GM19240 (cell line): ENCODE data around the gene OTOP3.

Experiments used
- DNase-seq: peaks from one replicate; pipeline ENCODE4 v3.0.0; 2011; ENCODE audit warnings: low spot score; ENCODE audit not compliant: insufficient read length

The OTOP3 gene

GRCh38 chr17:74916136-74916850 lies 19.4 kb upstream of the OTOP3 start:
- DNase-seq: no peak

GRCh38 chr17:74916851-74917199 lies 18.9 kb upstream of the OTOP3 start:
- no peak for DNase-seq

- no peak for DNase-seq
Observed at GRCh38 chr17:74917430-74917829, 18.3 kb upstream of the OTOP3 start.

GRCh38 chr17:74918906-74919305 lies 16.8 kb upstream of the OTOP3 start:
- DNase-seq: no peak

GRCh38 chr17:74919440-74920305 lies 16.0 kb upstream of the OTOP3 start:
- DNase-seq: no peak

- DNase-seq: no peak
Observed at GRCh38 chr17:74920306-74920620, 15.4 kb upstream of the OTOP3 start.

GRCh38 chr17:74920642-74921025 lies 15.1 kb upstream of the OTOP3 start:
- no peak for DNase-seq

GRCh38 chr17:74921026-74921681 lies 14.5 kb upstream of the OTOP3 start:
- DNase-seq: no peak

GRCh38 chr17:74921769-74922168 lies 13.9 kb upstream of the OTOP3 start:
- DNase-seq: no peak

GRCh38 chr17:74922172-74922571 lies 13.5 kb upstream of the OTOP3 start:
- no peak for DNase-seq

GRCh38 chr17:74922694-74923537 lies 12.8 kb upstream of the OTOP3 start, which contains the start of gene USH1G:
Gene USH1G (minus strand): TSS chr17:74923255. CDS start chr17:74923073, 182 bp downstream.
- no peak for DNase-seq

- DNase-seq: peak; percentile 60
Observed at GRCh38 chr17:74923538-74924249, 12.0 kb upstream of the OTOP3 start.

- DNase-seq: no peak
Observed at GRCh38 chr17:74924250-74924948, 11.3 kb upstream of the OTOP3 start, which contains the start of gene OTOP2. Gene OTOP2 (plus strand): TSS chr17:74924273. CDS start chr17:74924633, 360 bp downstream.

- no peak for DNase-seq
Observed at GRCh38 chr17:74925242-74925641, 10.5 kb upstream of the OTOP3 start.

GRCh38 chr17:74928786-74929185 lies 6.9 kb upstream of the OTOP3 start:
- no peak for DNase-seq

- no peak for DNase-seq
Observed at GRCh38 chr17:74930535-74931036, 5.1 kb upstream of the OTOP3 start.

GRCh38 chr17:74935048-74935447 lies 650 bp upstream of the OTOP3 start:
- DNase-seq: no peak

GRCh38 chr17:74936470-74936799 lies 737 bp downstream of the OTOP3 start:
- DNase-seq: no peak

GRCh38 chr17:74937064-74938051 lies 1.7 kb downstream of the OTOP3 start:
- DNase-seq: no peak
